NB4 (cell line): ENCODE results near the gene PLP2.

Experiments
- MYC ChIP-seq: IDR thresholded peaks from 2 replicates; pipeline ENCODE4 v1.6.1; 2011; ENCODE audit warnings: low read depth, low read length
- POLR2A ChIP-seq: IDR thresholded peaks from 2 replicates; pipeline ENCODE4 v1.6.1; 2011; ENCODE audit warnings: mild to moderate bottlenecking; ENCODE audit not compliant: insufficient read length; ENCODE audit errors: extremely low read depth
- TF ChIP-seq, protein P1 (sequence below): IDR thresholded peaks from one replicate; pipeline ENCODE4 v1.5.1; 2012; ENCODE audit warnings: low read depth, low read length
- TF ChIP-seq, protein P2 (sequence below): IDR thresholded peaks from 2 replicates; pipeline ENCODE4 v1.6.1; 2011; ENCODE audit warnings: low read depth, low read length

DNA sequence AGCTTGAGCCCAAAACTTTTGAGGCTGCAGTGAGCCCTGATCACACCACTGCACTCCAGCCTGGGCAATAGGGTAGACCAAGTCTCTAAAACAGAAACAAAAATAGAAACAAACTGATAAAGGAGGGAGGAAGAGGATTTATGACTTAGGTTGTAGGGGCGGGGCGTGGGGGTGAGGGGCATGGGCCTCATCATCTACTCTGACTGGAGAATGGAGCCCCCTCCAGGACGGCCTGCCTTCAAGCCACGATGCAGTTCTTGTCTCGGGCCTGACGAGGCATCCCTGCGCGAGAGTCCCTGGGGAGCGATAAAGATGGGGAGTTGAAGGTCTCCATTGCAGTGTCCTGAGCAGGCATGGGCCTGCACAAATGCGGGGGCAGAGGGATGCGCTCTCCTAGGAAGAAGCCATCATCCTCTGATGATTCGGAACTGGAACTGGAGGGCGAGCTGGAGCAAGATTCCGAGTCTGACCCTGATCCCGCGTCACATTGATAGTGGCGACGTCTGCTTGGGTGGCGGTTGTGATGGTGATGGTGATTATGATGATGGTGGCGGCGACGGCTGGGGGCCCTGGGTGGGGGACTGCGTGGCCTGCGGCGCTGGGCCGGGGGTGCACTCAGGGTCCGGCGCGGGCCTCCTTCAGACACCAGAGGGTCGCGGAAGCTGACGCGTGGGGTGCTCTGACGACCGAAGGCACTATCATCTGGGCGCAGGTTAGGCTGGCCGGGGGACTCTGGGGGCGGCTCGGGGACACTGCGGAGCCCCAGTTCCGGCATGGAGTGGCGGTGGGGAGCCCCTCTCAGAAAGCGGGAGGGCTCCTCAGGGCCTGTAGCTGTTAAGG lies 4.0 kb downstream of the PLP2 start:
- TF ChIP-seq, protein P1, sequence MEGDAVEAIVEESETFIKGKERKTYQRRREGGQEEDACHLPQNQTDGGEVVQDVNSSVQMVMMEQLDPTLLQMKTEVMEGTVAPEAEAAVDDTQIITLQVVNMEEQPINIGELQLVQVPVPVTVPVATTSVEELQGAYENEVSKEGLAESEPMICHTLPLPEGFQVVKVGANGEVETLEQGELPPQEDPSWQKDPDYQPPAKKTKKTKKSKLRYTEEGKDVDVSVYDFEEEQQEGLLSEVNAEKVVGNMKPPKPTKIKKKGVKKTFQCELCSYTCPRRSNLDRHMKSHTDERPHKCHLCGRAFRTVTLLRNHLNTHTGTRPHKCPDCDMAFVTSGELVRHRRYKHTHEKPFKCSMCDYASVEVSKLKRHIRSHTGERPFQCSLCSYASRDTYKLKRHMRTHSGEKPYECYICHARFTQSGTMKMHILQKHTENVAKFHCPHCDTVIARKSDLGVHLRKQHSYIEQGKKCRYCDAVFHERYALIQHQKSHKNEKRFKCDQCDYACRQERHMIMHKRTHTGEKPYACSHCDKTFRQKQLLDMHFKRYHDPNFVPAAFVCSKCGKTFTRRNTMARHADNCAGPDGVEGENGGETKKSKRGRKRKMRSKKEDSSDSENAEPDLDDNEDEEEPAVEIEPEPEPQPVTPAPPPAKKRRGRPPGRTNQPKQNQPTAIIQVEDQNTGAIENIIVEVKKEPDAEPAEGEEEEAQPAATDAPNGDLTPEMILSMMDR = no peak
- TF ChIP-seq POLR2A = no peak
- TF ChIP-seq, protein P2, sequence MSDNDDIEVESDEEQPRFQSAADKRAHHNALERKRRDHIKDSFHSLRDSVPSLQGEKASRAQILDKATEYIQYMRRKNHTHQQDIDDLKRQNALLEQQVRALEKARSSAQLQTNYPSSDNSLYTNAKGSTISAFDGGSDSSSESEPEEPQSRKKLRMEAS = no peak
- no peak for TF ChIP-seq MYC
